CD4-positive, alpha-beta memory T cell (primary cell): ENCODE measurements around the gene PDCD1. TPM values are rescaled to one million over a fixed set of nuclear protein-coding genes. Genes with fewer than 3 reads are reported as not detected.
"Not testable (repeated sequence)": the region's sequence is repeated elsewhere in the genome, so short reads cannot be mapped to it uniquely, and the experiment has no call there.

Experiments
- CTCF ChIA-PET: fragments of 350-600 bp; sonication (Branson Sonifier 250); formaldehyde crosslinking; loops from one replicate; lab custom pipeline; 2021; ENCODE audit warnings: inconsistent platforms; ENCODE audit not compliant: partially characterized antibody; lab: Charles Lee
- POLR2A ChIA-PET: fragments of 350-600 bp; sonication (Branson Sonifier 250); formaldehyde crosslinking; loops from one replicate; lab custom pipeline; 2021; ENCODE audit not compliant: partially characterized antibody; lab: Charles Lee
- DNase-seq, 5 donors: peaks; one replicate each; pipeline versions ENCODE4 v3.0.0 to v3.0.0-alpha.2; 2020 to 2022; ENCODE audit warnings: mixed read lengths in 1 of 5
- H3K27ac ChIP-seq: one replicate; pipeline ENCODE4 v1.7.0; 2013; ENCODE audit warnings: low read depth, low read length
- H3K27me3 ChIP-seq: 2 replicates; pipeline ENCODE4 v1.7.0; 2013; ENCODE audit warnings: mild to moderate bottlenecking, low read length, moderate library complexity; ENCODE audit not compliant: insufficient read depth
- H3K36me3 ChIP-seq: 2 replicates; pipeline ENCODE4 v1.7.0; 2013; ENCODE audit warnings: mild to moderate bottlenecking, low read length, moderate library complexity; ENCODE audit not compliant: insufficient read depth
- H3K4me1 ChIP-seq: 2 replicates; pipeline ENCODE4 v1.7.0; 2013; ENCODE audit warnings: mild to moderate bottlenecking, low read length, moderate library complexity; ENCODE audit not compliant: insufficient read depth
- H3K4me3 ChIP-seq, 2 donors: one replicate each; pipeline ENCODE4 v1.7.0; 2013; ENCODE audit warnings: low read length in 2 of 2, mild to moderate bottlenecking in 1 of 2
- H3K9me3 ChIP-seq, 2 donors: one replicate each; pipeline ENCODE4 v1.7.0; 2013; ENCODE audit warnings: low read length in 2 of 2, control low read depth in 1 of 2; ENCODE audit not compliant: control insufficient read depth in 1 of 2
- H3K27ac Mint-ChIP-seq, 7 donors: one replicate each; pipeline ENCODE4 v1.8.0; 2020 to 2021; ENCODE audit warnings: mixed read lengths in 7 of 7, mild to moderate bottlenecking in 6 of 7, inconsistent platforms in 3 of 7, moderate library complexity in 3 of 7
- H3K27me3 Mint-ChIP-seq, 2 donors: one replicate each; pipeline ENCODE4 v1.8.0; 2020 to 2021; ENCODE audit warnings: mixed read lengths in 2 of 2
- H3K36me3 Mint-ChIP-seq, 2 donors: one replicate each; pipeline ENCODE4 v1.8.0; 2020 to 2021; ENCODE audit warnings: mixed read lengths in 2 of 2, inconsistent platforms in 1 of 2, mild to moderate bottlenecking in 1 of 2
- H3K4me1 Mint-ChIP-seq, 4 donors: one replicate each; pipeline ENCODE4 v1.8.0; 2020 to 2021; ENCODE audit warnings: mixed read lengths in 4 of 4, mild to moderate bottlenecking in 1 of 4
- H3K4me3 Mint-ChIP-seq, 8 donors: one replicate each; pipeline ENCODE4 v1.8.0; 2020 to 2021; ENCODE audit warnings: mixed read lengths in 8 of 8, mild to moderate bottlenecking in 7 of 8, moderate library complexity in 6 of 8, inconsistent platforms in 3 of 8
- H3K9me3 Mint-ChIP-seq, 8 donors: one replicate each; pipeline ENCODE4 v1.8.0; 2020 to 2021; ENCODE audit warnings: mixed read lengths in 8 of 8, mild to moderate bottlenecking in 5 of 8, inconsistent platforms in 3 of 8, moderate library complexity in 1 of 8
- intact Hi-C: fragments of 100-400 bp; cut with micrococcal nuclease; formaldehyde crosslinking; loops from one replicate; pipeline ENCODE4 v1.15.1; 2023
- polyA plus RNA-seq, 2 donors: library from polyadenylated mRNA; unstranded; fragments of 300-500 nt; fragmentation: Illumina TruSeq; gene quantifications; one replicate each; pipeline ENCODE4 v1.2.3, GENCODE V29; 2021
- total RNA-seq, 2 experiments: library from RNA; stranded (reverse); gene quantifications; one replicate each; pipeline ENCODE4 v1.2.3, GENCODE V29; 2021

PDCD1 gene
- total and polyA plus RNA-seq, 4 experiments from 2014 or later, result 5.2 to 12.4 (median 6.1) TPM

DNA sequence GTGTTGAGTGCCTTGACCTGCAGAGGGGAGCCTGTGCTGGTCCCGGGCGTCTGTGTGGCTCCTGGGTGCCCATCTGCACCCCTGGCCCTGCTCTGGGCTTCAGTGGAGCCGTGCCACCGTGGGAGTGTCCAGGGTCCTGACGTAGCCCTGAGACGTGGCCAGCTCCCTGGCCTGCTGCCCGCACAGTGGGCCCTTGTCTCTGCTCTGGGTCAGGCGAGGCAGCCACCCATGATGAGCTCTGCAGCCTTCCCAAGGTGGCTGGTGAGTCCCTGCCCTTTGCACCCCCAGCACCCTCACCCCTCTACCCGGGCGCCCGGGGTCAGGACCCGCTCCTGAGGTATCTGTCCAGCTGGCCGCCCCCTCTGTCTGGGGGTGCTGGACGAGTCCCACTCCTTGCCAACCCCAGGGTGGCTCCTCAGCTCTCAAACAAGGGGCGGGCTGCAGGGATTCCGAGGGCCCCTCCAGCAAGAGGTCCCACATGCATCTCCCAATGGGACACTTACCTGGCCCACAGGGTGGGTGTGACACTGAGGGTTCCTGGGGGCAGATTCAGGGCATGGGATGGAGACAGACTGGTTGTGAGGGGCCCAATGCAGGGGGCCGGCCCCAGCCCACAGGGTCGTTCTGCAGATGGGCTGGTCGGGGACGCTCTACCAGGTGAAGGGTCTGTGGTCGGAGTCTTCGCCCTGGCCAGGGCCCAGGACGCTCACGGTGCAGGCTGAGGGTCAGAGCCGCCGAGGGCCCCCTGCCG, 47.3 kb downstream of the PDCD1 start:
- H3K4me3 Mint-ChIP-seq, result no peak overlapping the region
- Histone ChIP-seq H3K27ac (no peak overlapping the region), H3K4me3 (no peak overlapping the region), H3K36me3 (no peaks in the 10 kb centered on the region), H3K4me1 (no peaks in the 10 kb centered on the region), H3K27me3 (no peaks in the 10 kb centered on the region), H3K9me3 (no peaks in the 10 kb centered on the region)
- no peak for DNase-seq
- ChIA-PET CTCF (no interaction called here), POLR2A (no interaction called here)
- H3K4me1 Mint-ChIP-seq, result no peaks in the 10 kb centered on the region
- H3K27me3 Mint-ChIP-seq, result no peaks in the 10 kb centered on the region
- no peaks in the 10 kb centered on the region for H3K36me3 Mint-ChIP-seq
- H3K9me3 Mint-ChIP-seq, result no peaks in the 10 kb centered on the region
- no peak overlapping the region for H3K27ac Mint-ChIP-seq
- intact Hi-C loops, result no loop called here

DNA sequence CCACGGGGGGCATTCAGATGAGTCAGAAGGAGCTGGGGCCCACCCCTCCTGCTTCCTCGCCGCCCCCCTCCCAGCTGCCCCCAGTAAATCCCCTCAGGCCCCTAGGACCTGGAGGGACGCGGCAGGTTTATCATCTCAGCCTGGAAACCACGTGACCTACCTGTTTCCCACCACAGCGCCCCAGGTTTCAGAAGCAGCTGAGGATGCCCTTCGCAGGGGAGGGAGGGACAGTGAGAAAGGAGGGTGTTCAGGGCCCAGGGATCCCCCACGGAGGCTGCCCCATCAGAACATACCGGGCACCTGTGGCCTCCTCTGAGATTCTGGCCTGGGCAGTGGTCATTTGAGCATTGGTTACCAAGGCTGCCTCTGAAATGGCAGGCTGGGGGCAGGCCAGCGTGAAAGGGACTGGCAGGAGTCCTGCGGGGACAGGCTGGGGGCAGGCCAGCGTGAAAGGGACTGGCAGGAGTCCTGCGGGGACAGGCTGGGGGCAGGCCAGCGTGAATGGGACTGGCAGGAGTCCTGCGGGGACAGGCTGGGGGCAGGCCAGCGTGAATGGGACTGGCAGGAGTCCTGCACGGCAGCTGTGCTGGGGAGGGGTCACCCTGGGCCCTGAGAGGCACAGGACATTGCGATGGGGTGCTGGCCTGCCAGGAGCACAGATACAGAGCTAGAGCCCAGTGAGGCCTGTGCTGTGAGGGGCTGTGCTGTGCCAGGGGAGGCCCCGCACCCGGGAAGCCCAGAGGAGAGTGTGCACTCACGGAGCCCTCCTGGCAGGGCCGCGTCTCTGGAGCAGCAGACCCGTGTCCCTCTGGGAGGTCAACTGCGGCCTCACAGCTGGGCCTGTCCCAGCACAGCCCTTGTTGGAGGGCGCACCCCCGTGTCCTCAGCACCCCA, 48.1 kb downstream of the PDCD1 start:
- intact Hi-C loops, result no loop called here
- Mint-ChIP-seq H3K4me1 (no peaks in the 10 kb centered on the region), H3K4me3 (no peak overlapping the region), H3K36me3 (no peaks in the 10 kb centered on the region), H3K9me3 (no peaks in the 10 kb centered on the region), H3K27ac (peak overlapping the region in 1 of 7 donors; percentile 4), H3K27me3 (no peaks in the 10 kb centered on the region)
- H3K4me1 ChIP-seq, result no peaks in the 10 kb centered on the region
- DNase-seq, result no peak
- ChIA-PET CTCF (no interaction called here), POLR2A (no interaction called here)
- no peaks in the 10 kb centered on the region for H3K27me3 ChIP-seq
- H3K4me3 ChIP-seq, result no peak overlapping the region
- no peaks in the 10 kb centered on the region for H3K9me3 ChIP-seq
- no peak overlapping the region for H3K27ac ChIP-seq
- H3K36me3 ChIP-seq, result no peaks in the 10 kb centered on the region

DNA sequence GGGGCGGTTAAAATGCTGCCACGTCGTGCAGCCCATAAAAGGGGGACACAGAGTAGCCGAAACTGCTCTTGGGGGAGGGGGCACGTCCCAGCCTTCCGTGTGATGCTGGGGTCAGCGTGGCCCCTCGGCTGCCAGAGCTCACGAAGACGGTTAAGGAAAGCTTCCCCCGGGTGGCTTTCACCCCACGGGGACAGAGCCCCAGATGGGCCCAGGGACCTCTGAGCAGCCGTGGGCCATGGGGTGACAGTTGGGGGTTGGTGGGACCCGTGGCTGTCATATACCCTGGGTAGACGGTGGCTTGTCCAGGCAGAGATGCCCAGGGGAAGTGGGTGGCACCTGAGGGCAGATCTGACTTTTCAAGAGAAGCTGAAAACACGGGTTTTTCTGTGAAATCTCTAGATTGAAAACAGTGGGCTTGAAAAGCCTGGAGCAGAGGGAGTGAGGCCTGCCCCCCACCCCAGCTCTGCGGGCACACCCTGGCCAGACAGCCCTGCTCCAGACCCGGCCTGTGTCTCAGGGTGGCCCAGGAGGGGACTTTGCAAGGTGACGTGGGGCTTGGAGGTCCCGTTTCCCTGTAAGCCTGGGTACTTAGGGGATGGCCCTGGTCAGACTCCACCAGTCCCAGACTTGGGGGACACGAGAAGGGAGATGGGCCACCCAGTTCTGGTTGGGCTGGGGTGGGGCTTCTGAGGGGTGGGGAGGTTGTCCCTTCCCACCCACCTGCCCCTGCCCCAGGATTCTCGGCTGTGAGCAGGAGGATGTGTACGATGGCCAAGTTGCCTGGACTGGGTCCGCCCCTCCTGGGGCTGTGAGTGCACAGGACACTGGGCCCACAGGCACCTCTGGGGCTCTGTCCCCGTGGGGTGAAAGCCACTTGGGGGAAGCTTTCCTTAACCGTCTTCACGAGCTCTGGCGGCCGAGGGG, 49.0 kb downstream of the PDCD1 start:
- intact Hi-C loops, result no loop called here

DNA sequence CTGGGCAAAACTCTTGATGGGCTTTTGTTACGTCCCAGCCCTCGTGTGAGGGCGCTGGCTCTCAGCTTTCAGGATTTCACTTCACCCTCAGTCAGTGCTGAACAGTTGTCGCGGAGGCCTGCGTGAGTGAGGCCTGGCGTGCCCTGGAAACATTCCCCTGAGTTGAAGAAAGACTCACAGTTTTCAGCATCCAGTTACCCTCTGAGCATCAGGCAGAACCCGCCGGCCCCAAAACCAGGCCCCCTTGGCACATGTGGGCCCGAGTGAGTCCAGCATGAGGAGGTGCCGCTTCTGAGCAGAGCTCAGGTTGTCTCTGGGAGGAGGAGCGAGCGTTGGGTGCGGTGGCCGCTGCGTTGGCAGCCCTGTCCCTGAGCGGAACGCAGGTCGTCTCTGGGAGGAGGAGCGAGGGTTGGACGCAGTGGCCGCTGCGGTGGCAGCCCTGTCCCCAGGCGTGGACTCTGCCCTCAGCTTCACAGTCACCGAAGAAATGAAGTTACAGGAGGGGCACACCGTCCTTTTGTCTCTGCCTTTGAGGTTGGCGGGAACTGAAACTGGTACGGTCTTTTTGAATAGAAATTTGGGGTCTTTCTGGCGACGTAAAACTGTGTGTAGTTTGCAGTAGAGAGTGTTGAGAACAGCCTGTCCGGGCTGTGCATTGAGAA, 49.8 kb downstream of the PDCD1 start, which contains the start of gene NEU4:
NEU4 (plus strand) TSS at position 473 of the 662 bp plus-strand sequence. CDS start 5,292 bp downstream, outside the sequence.
- Mint-ChIP-seq H3K27ac (peak within 1 kb of the TSS in 2 of 7 donors; percentile 53 to 72), H3K9me3 (no peaks in the 10 kb centered on the region), H3K4me3 (peak within 1 kb of the TSS in 1 of 8 donors; percentile 20), H3K4me1 (peaks cover 0 to 8% (median 4%) of the 10 kb centered on the region in 4 donors), H3K36me3 (no peaks in the 10 kb centered on the region), H3K27me3 (no peaks in the 10 kb centered on the region)
- Histone ChIP-seq H3K36me3 (no peaks in the 10 kb centered on the region), H3K9me3 (no peaks in the 10 kb centered on the region), H3K4me1 (peaks cover 11% of the 10 kb centered on the region), H3K27me3 (no peaks in the 10 kb centered on the region), H3K27ac (no peak within 1 kb of the TSS), H3K4me3 (no peak within 1 kb of the TSS)
- ChIA-PET CTCF (no interaction called here), POLR2A (no interaction called here)
- intact Hi-C loops, result no loop called here
- DNase-seq, result no peak

More for the DNA sequence above, 49.0 kb downstream of the PDCD1 start:
- peaks cover 0 to 4% (median 2%) of the 10 kb centered on the region in 4 donors for H3K4me1 Mint-ChIP-seq
- no peaks in the 10 kb centered on the region for H3K36me3 ChIP-seq
- no peaks in the 10 kb centered on the region for H3K27me3 ChIP-seq
- POLR2A ChIA-PET, result no interaction called here
- CTCF ChIA-PET, result no interaction called here
- no peak overlapping the region for H3K27ac ChIP-seq
- H3K9me3 Mint-ChIP-seq, result no peaks in the 10 kb centered on the region
- no peak overlapping the region for H3K4me3 Mint-ChIP-seq
- no peaks in the 10 kb centered on the region for H3K9me3 ChIP-seq
- H3K27me3 Mint-ChIP-seq, result no peaks in the 10 kb centered on the region
- H3K4me1 ChIP-seq, result peaks cover 3% of the 10 kb centered on the region
- peak overlapping the region in 1 of 7 donors; percentile 68 for H3K27ac Mint-ChIP-seq
- H3K36me3 Mint-ChIP-seq, result no peaks in the 10 kb centered on the region
- no peak for DNase-seq
- no peak overlapping the region for H3K4me3 ChIP-seq

DNA sequence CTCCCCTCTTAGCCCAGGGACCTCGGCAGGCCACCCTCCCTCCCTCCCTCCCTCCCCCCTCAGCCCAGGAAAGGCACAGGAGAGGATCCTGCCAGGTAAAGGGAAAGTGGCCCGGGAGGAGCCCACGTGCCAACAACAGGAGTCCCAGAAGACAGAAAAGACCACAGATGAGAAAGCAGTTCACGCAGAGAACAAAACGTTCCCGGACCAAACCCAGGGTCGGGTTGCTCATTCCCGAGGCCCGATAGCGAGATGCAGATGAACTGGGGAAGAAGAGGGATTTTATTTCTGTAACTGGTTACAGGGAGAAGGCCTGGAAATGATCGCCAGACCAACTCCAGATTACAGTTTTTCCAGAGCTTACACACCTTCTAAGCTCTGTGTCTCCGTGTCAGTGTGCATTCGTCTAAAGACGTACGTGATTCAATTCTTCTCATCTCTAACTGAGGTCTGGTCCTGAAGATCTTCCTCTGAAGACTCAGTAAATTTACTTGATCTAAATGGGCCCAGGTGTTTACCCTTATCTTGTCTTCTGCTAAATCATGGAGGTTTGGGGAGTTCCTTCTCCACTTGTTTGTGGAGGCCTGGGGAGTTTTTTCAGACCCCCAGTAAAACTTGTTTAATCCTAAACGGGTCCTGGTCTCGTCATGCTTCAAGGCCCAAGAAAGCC, 50.5 kb downstream of the PDCD1 start:
- no peak overlapping the region for H3K4me3 ChIP-seq
- ChIA-PET CTCF (no interaction called here), POLR2A (no interaction called here)
- peaks cover 15% of the 10 kb centered on the region for H3K4me1 ChIP-seq
- Mint-ChIP-seq H3K4me1 (peaks cover 2 to 11% (median 5%) of the 10 kb centered on the region in 4 donors), H3K27me3 (no peaks in the 10 kb centered on the region), H3K36me3 (no peaks in the 10 kb centered on the region), H3K9me3 (no peaks in the 10 kb centered on the region), H3K27ac (peak overlapping the region in 2 of 7 donors; percentile 53 to 72), H3K4me3 (peak overlapping the region in 1 of 8 donors; percentile 20)
- no peaks in the 10 kb centered on the region for H3K36me3 ChIP-seq
- H3K27ac ChIP-seq, result no peak overlapping the region
- DNase-seq, result no peak
- H3K27me3 ChIP-seq, result no peaks in the 10 kb centered on the region
- H3K9me3 ChIP-seq, result no peaks in the 10 kb centered on the region
- intact Hi-C loops, result no loop called here

DNA sequence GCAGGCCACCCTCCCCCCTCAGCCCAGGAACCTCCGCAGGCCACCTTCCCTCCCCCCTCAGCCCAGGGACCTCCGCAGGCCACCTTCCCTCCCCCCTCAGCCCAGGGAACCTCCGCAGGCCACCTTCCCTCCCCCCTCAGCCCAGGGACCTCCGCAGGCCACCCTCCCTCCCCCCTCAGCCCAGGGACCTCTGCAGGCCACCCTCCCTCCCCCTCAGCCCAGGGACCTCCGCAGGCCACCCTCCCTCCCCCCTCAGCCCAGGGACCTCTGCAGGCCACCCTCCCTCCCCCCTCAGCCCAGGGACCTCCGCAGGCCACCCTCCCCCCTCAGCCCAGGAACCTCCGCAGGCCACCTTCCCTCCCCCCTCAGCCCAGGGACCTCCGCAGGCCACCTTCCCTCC, 52.5 kb downstream of the PDCD1 start:
- H3K9me3 ChIP-seq, H3K27ac ChIP-seq, H3K36me3 Mint-ChIP-seq, H3K4me3 Mint-ChIP-seq, H3K36me3 ChIP-seq, CTCF ChIA-PET, H3K27me3 ChIP-seq, intact Hi-C loops, DNase-seq, H3K9me3 Mint-ChIP-seq, POLR2A ChIA-PET, H3K4me3 ChIP-seq, H3K27ac Mint-ChIP-seq, H3K27me3 Mint-ChIP-seq: not testable (repeated sequence)
- peaks cover 20% of the 10 kb centered on the region for H3K4me1 ChIP-seq
- peaks cover 2 to 12% (median 6%) of the 10 kb centered on the region in 4 donors for H3K4me1 Mint-ChIP-seq
